GM12801 (cell line): ENCODE results near the gene TPCN1.

Experiments
- CTCF ChIP-seq: IDR thresholded peaks from one replicate; pipeline ENCODE4 v1.5.1; 2011; ENCODE audit warnings: control low read depth; ENCODE audit not compliant: insufficient read length; ENCODE audit errors: extremely low read depth

The TPCN1 gene

GRCh38 chr12:113347107-113347506 lies 125.8 kb downstream of the TPCN1 start:
- no peak for TF ChIP-seq CTCF

DNA sequence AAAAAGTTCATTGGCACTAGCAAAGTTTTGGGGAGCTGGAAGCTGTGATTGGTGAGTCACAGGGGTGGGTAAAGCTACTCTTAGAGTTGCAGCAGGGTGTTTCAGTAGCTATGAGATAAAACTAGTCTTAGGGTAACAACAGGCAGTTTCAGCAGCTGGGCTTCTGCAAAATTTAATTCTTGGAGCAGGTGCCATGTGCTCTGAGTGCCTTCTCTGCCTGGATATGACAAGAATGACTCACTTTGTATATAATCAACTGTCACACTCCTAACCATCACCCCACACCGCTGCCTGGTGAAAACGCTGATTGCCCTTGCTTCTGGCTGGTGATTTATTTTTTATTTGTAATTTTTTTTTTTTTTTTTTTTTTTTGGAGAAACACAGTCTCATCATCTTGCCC lies 126.6 kb downstream of the TPCN1 start:
- TF ChIP-seq CTCF = no peak
